Right cardiac atrium (tissue), 5 donors: ENCODE data around the gene REPS2. TPM values are rescaled to one million over a fixed set of nuclear protein-coding genes. Genes with fewer than 3 reads are reported as not detected.

ENCODE experiments used
- ATAC-seq, 2 donors: fragments of 200-7000 bp; cut with Tn5 transposase; one replicate each; pipeline versions ENCODE4 v1.8.0 to v1.9.1; 2020; ENCODE audit warnings: moderate library complexity in 2 of 2, mild to moderate bottlenecking in 1 of 2
- DNase-seq, 3 donors: peaks; one replicate each; pipeline ENCODE4 v3.0.0-alpha.2; 2020
- H3K27ac ChIP-seq: one replicate; pipeline ENCODE4 v1.5.1; 2013; ENCODE audit warnings: mild to moderate bottlenecking, low read length, control low read depth, moderate library complexity
- H3K27me3 ChIP-seq: one replicate; pipeline ENCODE4 v1.6.1; 2013; ENCODE audit not compliant: control insufficient read depth, insufficient read depth
- H3K4me1 ChIP-seq: one replicate; pipeline ENCODE4 v1.6.1; 2013; ENCODE audit warnings: low read length; ENCODE audit not compliant: control insufficient read depth, insufficient read depth
- H3K4me3 ChIP-seq: one replicate; pipeline ENCODE4 v1.5.1; 2013; ENCODE audit warnings: low read length, control low read depth
- H3K9me3 ChIP-seq: one replicate; pipeline ENCODE4 v1.6.1; 2013; ENCODE audit warnings: low read length; ENCODE audit not compliant: control insufficient read depth
- WGBS: extraction: QIAGEN DNeasy Blood & Tissue Kit; methylation state at CpG from one replicate; pipeline ENCODE4 v1.1.7; 2013; 5-methylcytosine and 5-hydroxymethylcytosine counted together
- intact Hi-C, 4 donors: fragments of 100-400 bp; cut with DNase I; formaldehyde crosslinking; loops; one replicate each; pipeline versions ENCODE4 v1.11.0 to v1.14.0; 2022 to 2023
- polyA plus RNA-seq: library from polyadenylated mRNA; stranded (reverse); fragments of 200-250 nt; gene quantifications from one replicate; pipeline ENCODE4 v1.2.3, GENCODE V29; 2013
- total RNA-seq, 4 donors: library from RNA; stranded (reverse); fragmentation: NEBNext Ultra II Directional; extraction: Animal tissue kit (Norgen Biotek cat#: 25700); gene quantifications; one replicate each; pipeline ENCODE4 v1.2.1, GENCODE V29; 2021
- donor health status: healthy with polysubstance abuse.
- donor health status: DM: no; HTN: yes; CAD: no.
- donor health status: DM: no; HTN: no; CAD: no.
- donor health status: DM: no; HTN: yes; CAD: no; lungs with severe emphysema.
- donor health status: DM: yes; HTN: yes; CAD: no.

REPS2 gene
- total and polyA plus RNA-seq, 5 donors: 3.4 to 10.4 (median 8.9) TPM

GRCh38 chrX:17056868-17057608 is 110.6 kb downstream of the REPS2 start:
- intact Hi-C loops: no loop called here
- Histone ChIP-seq H3K4me3 (no peak overlapping the region), H3K9me3 (no peaks in the 10 kb centered on the region), H3K27me3 (no peaks in the 10 kb centered on the region), H3K27ac (no peak overlapping the region), H3K4me1 (no peaks in the 10 kb centered on the region)
- WGBS: 81% methylated on average over 2 of the region's 2 CpGs
- DNase-seq (no peak), ATAC-seq (no peak)

GRCh38 chrX:17062065-17062464 is 115.6 kb downstream of the REPS2 start:
- H3K4me3 ChIP-seq: no peak overlapping the region
- ATAC-seq: no peak
- H3K27ac ChIP-seq: no peak overlapping the region
- H3K27me3 ChIP-seq: no peaks in the 10 kb centered on the region
- no peaks in the 10 kb centered on the region for H3K4me1 ChIP-seq
- intact Hi-C loops: no loop called here
- DNase-seq: no peak
- H3K9me3 ChIP-seq: no peaks in the 10 kb centered on the region

GRCh38 chrX:17065100-17065499 is 118.6 kb downstream of the REPS2 start:
- DNase-seq: no peak
- 94% methylated on average over 5 of the region's 5 CpGs for WGBS
- no peak for ATAC-seq
- no peaks in the 10 kb centered on the region for H3K9me3 ChIP-seq
- no peaks in the 10 kb centered on the region for H3K27me3 ChIP-seq
- intact Hi-C loops: no loop called here
- H3K27ac ChIP-seq: no peak overlapping the region
- no peak overlapping the region for H3K4me3 ChIP-seq
- no peaks in the 10 kb centered on the region for H3K4me1 ChIP-seq

GRCh38 chrX:17067534-17067933 is 121.1 kb downstream of the REPS2 start:
- H3K4me3 ChIP-seq: no peak overlapping the region
- ATAC-seq: no peak
- no peak for DNase-seq
- H3K27ac ChIP-seq: no peak overlapping the region
- no peaks in the 10 kb centered on the region for H3K27me3 ChIP-seq
- intact Hi-C loops: no loop called here
- no peaks in the 10 kb centered on the region for H3K9me3 ChIP-seq
- 76% methylated on average over 1 of the region's 1 CpG for WGBS
- peaks cover 1% of the 10 kb centered on the region for H3K4me1 ChIP-seq

GRCh38 chrX:17072301-17072700 is 125.8 kb downstream of the REPS2 start:
- Histone ChIP-seq H3K27me3 (no peaks in the 10 kb centered on the region), H3K4me1 (peaks cover 2% of the 10 kb centered on the region), H3K27ac (no peak overlapping the region), H3K4me3 (no peak overlapping the region), H3K9me3 (no peaks in the 10 kb centered on the region)
- intact Hi-C loops: no loop called here
- no peak for DNase-seq
- WGBS: 94% methylated on average over 2 of the region's 2 CpGs
- no peak for ATAC-seq

GRCh38 chrX:17072721-17073230 is 126.3 kb downstream of the REPS2 start:
- ATAC-seq (no peak), DNase-seq (peak in 1 of 3 donors; percentile 15)
- H3K27me3 ChIP-seq: no peaks in the 10 kb centered on the region
- no peaks in the 10 kb centered on the region for H3K9me3 ChIP-seq
- peaks cover 2% of the 10 kb centered on the region for H3K4me1 ChIP-seq
- intact Hi-C loops: no loop called here
- no peak overlapping the region for H3K4me3 ChIP-seq
- WGBS: 76% methylated on average over 3 of the region's 3 CpGs
- no peak overlapping the region for H3K27ac ChIP-seq

GRCh38 chrX:17075004-17075403 is 128.5 kb downstream of the REPS2 start:
- intact Hi-C loops: no loop called here
- ATAC-seq (no peak), DNase-seq (no peak)
- Histone ChIP-seq H3K9me3 (no peaks in the 10 kb centered on the region), H3K4me1 (peaks cover 2% of the 10 kb centered on the region), H3K27ac (no peak overlapping the region), H3K27me3 (no peaks in the 10 kb centered on the region), H3K4me3 (no peak overlapping the region)
- 76% methylated on average over 2 of the region's 2 CpGs for WGBS

- Histone ChIP-seq H3K4me1 (peaks cover 2% of the 10 kb centered on the region), H3K4me3 (no peak overlapping the region), H3K27me3 (no peaks in the 10 kb centered on the region), H3K27ac (no peak overlapping the region), H3K9me3 (no peaks in the 10 kb centered on the region)
- ATAC-seq (no peak), DNase-seq (no peak)
- WGBS: 73% methylated on average over 6 of the region's 6 CpGs
- intact Hi-C loops: no loop called here
Measured at GRCh38 chrX:17077361-17077760, 130.9 kb downstream of the REPS2 start.

- ATAC-seq: no peak
- intact Hi-C loops: no loop called here
- H3K4me3 ChIP-seq: no peak overlapping the region
- 68% methylated on average over 3 of the region's 3 CpGs for WGBS
- no peak overlapping the region for H3K27ac ChIP-seq
- H3K9me3 ChIP-seq: no peaks in the 10 kb centered on the region
- H3K4me1 ChIP-seq: no peaks in the 10 kb centered on the region
- no peaks in the 10 kb centered on the region for H3K27me3 ChIP-seq
- DNase-seq: no peak
Measured at GRCh38 chrX:17078031-17078720, 131.7 kb downstream of the REPS2 start.

GRCh38 chrX:17081511-17081910 is 135.1 kb downstream of the REPS2 start:
- DNase-seq (no peak), ATAC-seq (no peak)
- 79% methylated on average over 3 of the region's 3 CpGs for WGBS
- Histone ChIP-seq H3K4me3 (no peak overlapping the region), H3K27ac (no peak overlapping the region), H3K9me3 (no peaks in the 10 kb centered on the region), H3K4me1 (no peaks in the 10 kb centered on the region), H3K27me3 (no peaks in the 10 kb centered on the region)
- intact Hi-C loops: no loop called here

- 77% methylated on average over 2 of the region's 2 CpGs for WGBS
Measured at GRCh38 chrX:17081968-17082367, 135.5 kb downstream of the REPS2 start.

More at GRCh38 chrX:17081968-17082367, 135.5 kb downstream of the REPS2 start:
- Histone ChIP-seq H3K27me3 (no peaks in the 10 kb centered on the region), H3K4me3 (no peak overlapping the region), H3K27ac (no peak overlapping the region), H3K4me1 (no peaks in the 10 kb centered on the region), H3K9me3 (no peaks in the 10 kb centered on the region)
- intact Hi-C loops: no loop called here
- DNase-seq (no peak), ATAC-seq (no peak)
